Activated CD4-positive, CD25-positive, alpha-beta regulatory T cell (primary cell): ENCODE measurements around the gene CDK18.

Experiments used
- DNase-seq, 4 experiments: peaks; one replicate each; lab custom pipeline; 2025; lab: John Stamatoyannopoulos, UW

The CDK18 gene

DNA sequence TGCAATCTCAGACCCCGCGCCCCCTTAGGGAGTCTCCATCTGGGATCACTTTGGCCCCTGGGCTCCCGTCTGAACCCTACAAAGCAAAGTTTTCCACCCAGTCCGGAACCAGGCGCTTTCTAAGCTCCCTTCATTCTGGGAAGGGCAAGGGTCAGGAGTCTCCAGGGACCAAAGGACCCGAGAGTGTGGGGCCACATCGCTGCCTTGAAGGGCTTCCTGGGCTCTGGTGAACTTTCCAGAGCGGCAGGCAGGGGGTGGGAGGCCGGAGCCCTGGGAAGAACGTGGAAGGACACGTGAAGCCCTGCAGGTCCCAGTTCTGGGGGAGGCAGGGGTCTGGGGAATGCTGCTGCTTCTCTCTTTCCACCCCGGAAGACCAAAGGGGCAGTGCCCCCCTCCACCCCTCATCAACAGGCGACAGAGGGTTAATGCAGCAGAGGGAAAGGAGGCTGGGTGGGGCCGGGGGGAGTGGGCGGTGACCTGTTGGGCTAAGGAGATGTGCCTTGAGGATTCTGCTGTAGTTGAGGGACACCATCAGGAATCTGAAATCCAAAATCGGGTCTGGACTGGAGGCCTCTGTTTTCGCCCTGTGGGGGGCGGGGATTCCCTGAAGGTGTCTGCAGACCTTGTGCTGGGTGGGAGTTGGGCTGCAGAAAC, 734 bp downstream of the CDK18 start:
- DNase-seq = no peak

GRCh38 chr1:205505791-205506190, 1.3 kb downstream of the CDK18 start:
- DNase-seq = no peak

DNA sequence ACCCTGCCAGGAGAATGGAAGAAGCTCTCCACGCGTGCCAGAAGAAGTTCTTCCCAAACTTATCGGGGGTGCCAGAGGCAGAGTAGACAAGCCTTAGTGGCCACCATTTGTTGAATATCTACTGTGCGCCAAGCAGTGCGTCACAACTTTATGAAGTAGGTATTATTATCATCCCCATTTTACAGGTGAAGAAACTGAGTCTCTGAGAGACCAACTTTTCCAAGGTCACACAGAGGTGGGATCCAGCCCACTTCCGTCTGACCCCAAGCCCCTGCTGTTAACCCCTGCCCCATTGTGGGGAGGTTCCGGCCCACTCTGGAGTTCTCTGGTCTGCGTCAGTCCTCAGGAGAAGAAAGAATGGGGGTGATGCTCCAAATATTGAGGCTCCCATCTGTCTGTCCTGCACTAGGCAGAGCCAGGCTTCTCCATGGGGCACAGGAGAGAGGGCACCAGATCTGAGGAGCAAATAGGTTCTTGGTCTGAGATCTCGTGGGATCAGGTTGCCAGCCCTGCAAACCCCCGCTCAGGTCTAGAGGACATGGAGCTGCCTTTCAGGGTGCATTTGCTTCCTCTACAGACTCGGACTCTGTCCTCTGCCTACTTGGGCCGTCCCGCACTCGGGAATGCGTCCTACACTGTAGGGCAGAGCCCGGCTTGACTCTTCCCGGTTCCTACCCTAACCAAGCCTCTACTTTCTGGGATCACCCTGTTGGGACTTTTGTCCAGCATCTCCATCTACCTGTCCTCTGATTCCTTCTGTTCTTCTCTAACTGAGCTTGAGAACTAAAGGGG, 2.1 kb downstream of the CDK18 start:
- DNase-seq = no peak

- DNase-seq = no peak
Measured at GRCh38 chr1:205508227-205508714, 3.8 kb downstream of the CDK18 start.

GRCh38 chr1:205510308-205510950, 6.0 kb downstream of the CDK18 start:
- no peak for DNase-seq

DNA sequence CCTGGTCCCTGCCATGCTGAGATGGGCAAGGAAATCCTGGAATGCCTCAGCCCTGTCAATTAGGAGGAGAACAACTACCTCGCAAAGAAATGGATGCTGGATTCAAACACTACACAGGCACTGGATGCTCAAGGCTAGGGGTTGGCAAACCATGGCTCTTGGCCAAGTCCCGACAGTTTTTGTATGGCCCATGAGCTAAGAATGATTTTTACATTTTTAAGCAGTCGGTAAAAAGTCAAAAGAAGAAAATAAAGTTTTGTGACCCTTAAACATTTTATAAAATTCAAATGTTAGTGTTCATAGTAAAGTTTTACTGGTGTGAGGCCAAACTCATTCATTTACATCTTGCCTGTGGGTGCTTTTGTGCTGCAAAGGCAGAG, 6.5 kb downstream of the CDK18 start:
- no peak for DNase-seq

DNA sequence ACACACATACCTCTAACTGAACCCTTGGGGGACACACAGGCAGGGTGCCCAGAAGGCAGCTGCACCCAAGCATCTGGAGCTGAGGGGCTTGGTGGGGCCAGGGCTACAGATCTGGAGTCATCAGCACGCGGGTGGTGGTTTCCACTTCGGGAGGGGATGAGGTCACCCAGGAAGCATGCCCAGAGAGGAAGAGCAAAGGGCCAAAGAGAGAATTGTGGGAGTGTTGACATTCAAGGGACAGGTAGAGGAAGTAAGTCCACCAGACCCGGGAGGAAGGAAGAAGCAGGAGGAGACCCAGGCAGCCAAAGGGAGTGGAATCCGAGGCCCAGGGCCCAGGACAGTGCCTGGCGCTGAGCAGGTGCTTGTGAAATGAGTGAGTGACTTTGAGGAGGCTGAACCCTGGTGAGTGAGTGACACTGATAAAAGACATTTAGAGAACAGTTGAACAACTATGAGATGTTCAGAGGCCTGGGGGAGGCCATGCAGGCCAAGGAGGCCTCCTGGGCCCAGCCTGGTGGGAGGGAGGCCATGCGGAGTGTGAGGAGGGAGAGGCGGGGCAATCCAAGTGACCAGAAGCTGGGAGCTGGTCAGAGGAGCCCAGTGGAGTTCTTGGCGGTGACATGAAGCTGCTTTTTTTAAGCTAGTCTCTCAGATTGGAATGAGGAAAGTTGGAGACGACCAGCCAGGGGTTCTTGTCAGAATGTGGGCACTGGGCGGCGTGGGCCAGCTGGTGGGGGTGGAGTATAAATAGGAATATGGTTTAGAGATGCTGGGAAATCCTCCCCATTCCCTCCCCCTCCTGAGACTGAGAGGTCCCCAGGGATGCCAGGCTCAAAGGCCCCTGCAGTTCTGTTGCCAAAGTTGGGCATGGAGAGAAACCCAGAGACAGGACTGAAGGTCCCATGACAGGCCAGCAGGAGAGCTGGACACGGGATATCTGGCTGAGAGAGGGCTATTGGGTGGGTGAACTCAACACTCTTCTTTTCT, 7.9 kb downstream of the CDK18 start:
- no peak for DNase-seq

GRCh38 chr1:205513774-205514173, 9.3 kb downstream of the CDK18 start:
- no peak for DNase-seq

- DNase-seq = no peak
Measured at GRCh38 chr1:205514211-205515142, 10.0 kb downstream of the CDK18 start.

- DNase-seq = no peak
Measured at GRCh38 chr1:205515781-205516253, 11.3 kb downstream of the CDK18 start.

DNA sequence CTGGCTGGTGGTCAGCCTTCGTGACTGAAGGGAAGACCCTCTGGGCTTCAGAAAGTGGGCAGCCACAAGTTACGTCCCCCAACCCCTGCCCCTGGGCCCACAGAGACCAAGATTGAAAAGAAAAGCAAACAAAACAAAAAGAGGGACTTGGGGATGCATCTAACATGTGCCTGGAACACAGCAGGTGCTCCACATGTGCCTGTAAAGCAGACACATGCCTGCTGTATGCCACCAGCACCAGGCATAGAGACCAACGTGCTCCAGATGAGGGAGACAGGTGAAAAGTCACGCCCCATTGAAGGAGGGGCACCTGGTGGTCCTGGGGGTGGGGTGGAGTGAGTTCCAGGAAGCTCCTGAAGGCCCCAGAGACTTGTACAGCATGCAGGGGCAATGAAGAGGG, 11.9 kb downstream of the CDK18 start:
- no peak for DNase-seq

DNA sequence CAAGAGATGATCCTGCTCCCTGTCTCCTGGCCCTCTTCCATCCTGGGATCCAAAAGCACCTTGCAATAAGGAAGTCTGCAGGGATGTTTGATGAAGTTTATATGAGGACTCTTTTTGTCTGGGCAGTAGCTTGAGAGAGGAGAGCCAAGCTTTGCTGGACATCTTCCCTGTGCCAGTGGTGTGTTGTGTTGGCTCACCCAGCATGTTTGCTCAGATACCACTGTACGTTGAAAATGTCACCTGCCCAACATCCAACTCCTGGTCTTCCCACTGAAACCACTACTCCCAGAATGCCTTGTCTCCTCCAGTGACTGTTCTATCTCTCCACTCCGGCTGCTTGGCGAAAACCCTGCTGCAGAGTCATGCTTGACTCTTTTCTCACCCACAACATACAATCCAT, 12.8 kb downstream of the CDK18 start:
- no peak for DNase-seq

GRCh38 chr1:205517763-205518162, 13.3 kb downstream of the CDK18 start:
- DNase-seq = no peak

- DNase-seq = no peak
Measured at GRCh38 chr1:205518661-205519540, 14.4 kb downstream of the CDK18 start.

DNA sequence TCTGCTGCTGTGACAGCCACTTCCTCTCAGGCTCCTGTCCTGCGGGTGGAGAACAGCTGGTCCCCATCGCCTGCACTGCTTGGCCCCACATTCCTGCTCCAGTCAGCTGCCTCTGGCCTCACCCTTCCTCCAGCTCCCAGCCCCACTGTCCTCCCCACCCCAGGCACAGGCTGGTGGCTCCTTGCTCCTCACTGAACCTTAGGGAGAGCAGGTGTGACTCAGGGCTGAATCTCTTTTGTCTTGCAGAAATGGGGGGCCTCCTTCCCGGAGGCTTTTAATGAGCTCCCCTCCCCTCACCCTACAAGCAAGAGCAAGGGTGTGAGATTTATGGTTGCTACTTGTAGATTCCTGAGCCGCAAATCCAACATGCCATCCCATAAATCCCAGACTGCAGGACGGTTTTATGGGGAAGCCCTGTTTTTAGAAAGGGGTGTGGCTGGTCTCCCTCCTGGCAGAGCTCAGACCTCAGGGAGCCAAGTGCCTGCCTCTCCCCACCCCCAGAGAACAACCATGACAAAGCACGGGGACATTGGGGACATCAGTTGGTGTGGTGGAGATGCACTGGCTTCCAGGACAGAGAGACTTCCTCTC, 15.2 kb downstream of the CDK18 start:
- DNase-seq = no peak

- no peak for DNase-seq
Measured at GRCh38 chr1:205520709-205521108, 16.2 kb downstream of the CDK18 start.

DNA sequence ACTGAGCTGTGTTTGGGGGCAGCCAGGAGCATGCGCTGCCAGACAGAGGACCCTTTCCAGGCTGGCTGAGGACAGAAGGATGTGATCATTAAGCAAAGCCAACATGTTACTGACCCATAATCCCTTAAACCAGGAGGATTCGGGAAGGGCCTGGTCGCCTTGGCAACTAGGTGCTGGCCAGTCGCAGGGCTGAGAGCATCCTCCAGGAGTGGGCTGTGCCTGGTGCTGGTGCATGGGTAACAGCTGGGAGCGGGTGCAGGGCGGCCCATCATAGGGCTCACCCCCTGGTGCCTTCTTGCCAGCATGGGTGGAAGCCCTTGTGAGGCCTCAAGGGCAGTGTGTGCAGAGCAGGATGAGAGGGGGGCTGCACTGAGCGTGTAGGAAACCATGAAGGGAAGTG, 17.2 kb downstream of the CDK18 start:
- DNase-seq = no peak

- no peak for DNase-seq
Measured at GRCh38 chr1:205522692-205523091, 18.2 kb downstream of the CDK18 start.

DNA sequence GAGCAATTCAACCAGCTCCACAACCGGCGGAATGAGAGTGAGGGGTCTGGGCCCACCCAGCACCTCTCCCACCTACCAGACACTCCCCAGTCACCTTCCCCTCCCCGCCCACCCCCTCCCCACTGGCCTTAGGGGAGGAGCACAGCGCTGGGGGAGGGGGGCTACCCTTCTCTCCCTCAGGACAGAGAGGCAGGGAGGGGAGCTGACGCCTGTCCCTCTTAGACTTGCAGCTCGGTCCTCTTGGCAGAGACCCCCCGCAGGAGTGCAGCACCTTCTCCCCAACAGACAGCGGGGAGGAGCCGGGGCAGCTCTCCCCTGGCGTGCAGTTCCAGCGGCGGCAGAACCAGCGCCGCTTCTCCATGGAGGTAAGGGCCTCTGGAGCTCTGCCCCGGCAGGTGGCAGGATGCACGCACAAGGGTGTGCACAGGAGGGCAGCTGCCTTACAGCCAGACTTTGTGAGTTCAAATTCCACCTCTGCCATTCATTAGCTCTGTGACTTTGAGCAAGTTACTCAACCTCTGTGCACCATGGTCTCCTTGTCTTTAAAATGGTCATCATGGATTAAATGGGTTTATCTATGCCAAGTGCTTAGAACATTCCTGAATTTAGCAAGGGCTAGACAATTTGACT, 18.9 kb downstream of the CDK18 start:
- DNase-seq = no peak
